SK-N-SH treated with all-trans-retinoic acid at 6 μM for 48 hours (cell line): ENCODE results near the gene VAMP3.

ENCODE experiments used
- ATAC-seq: fragments of 200-7000 bp; cut with Tn5 transposase; 3 replicates; pipeline ENCODE4 v1.9.1; 2020; ENCODE audit warnings: mild to moderate bottlenecking, moderate library complexity
- ARNTL ChIP-seq: fragments of 450-650 bp; formaldehyde crosslinking; IDR thresholded peaks from 2 replicates; pipeline ENCODE4 v1.5.0; 2020; ENCODE audit warnings: low read depth, mild to moderate bottlenecking, moderate library complexity, borderline replicate concordance
- BACH2 ChIP-seq: fragments of 250-450 bp; sonication (Bioruptor Pico); IDR thresholded peaks from 2 replicates; pipeline ENCODE4 v1.9.0; 2021; ENCODE audit warnings: mild to moderate bottlenecking, borderline replicate concordance
- CSDC2 ChIP-seq: fragments of 250-450 bp; sonication (Bioruptor Pico); IDR thresholded peaks from 2 replicates; pipeline ENCODE4 v1.5.0; 2020; ENCODE audit warnings: mild to moderate bottlenecking, moderate library complexity
- CSRNP3 ChIP-seq: fragments of 250-450 bp; sonication (Bioruptor Pico); IDR thresholded peaks from 2 replicates; pipeline ENCODE4 v1.5.1; 2021; ENCODE audit warnings: mild to moderate bottlenecking, moderate library complexity
- ESRRG ChIP-seq: fragments of 250-450 bp; sonication (Bioruptor Pico); IDR thresholded peaks from 2 replicates; pipeline ENCODE4 v1.6.1; 2021; ENCODE audit warnings: mild to moderate bottlenecking
- GLIS3 ChIP-seq: fragments of 250-450 bp; sonication (Bioruptor Pico); IDR thresholded peaks from 2 replicates; pipeline ENCODE4 v1.5.0; 2020; ENCODE audit warnings: mild to moderate bottlenecking, moderate library complexity
- ISL1 ChIP-seq: fragments of 250-450 bp; sonication (Bioruptor Pico); IDR thresholded peaks from 2 replicates; pipeline ENCODE4 v2.1.2; 2022; ENCODE audit warnings: mild to moderate bottlenecking, moderate library complexity
- OSR1 ChIP-seq: fragments of 250-450 bp; sonication (Bioruptor Pico); IDR thresholded peaks from 2 replicates; pipeline ENCODE4 v1.8.0; 2022; ENCODE audit warnings: moderate library complexity, mild to moderate bottlenecking, inconsistent platforms
- PATZ1 ChIP-seq: fragments of 250-450 bp; sonication (Bioruptor Pico); IDR thresholded peaks from 2 replicates; pipeline ENCODE4 v1.8.0; 2020; ENCODE audit warnings: mild to moderate bottlenecking, moderate library complexity, borderline replicate concordance
- POU6F1 ChIP-seq: fragments of 250-450 bp; sonication (Bioruptor Pico); IDR thresholded peaks from 2 replicates; pipeline ENCODE4 v1.8.0; 2021; ENCODE audit warnings: low read depth, mild to moderate bottlenecking, moderate library complexity, borderline replicate concordance
- PPARA ChIP-seq: fragments of 250-450 bp; sonication (Bioruptor Pico); IDR thresholded peaks from 2 replicates; pipeline ENCODE4 v1.5.0; 2020; ENCODE audit warnings: mild to moderate bottlenecking, borderline replicate concordance
- RARB ChIP-seq: fragments of 250-450 bp; sonication (Bioruptor Pico); IDR thresholded peaks from 2 replicates; pipeline ENCODE4 v1.8.0; 2021; ENCODE audit warnings: mild to moderate bottlenecking, moderate library complexity
- SNAI2 ChIP-seq: fragments of 250-450 bp; sonication (Bioruptor Pico); IDR thresholded peaks from 2 replicates; pipeline ENCODE4 v1.5.0; 2020; ENCODE audit warnings: mild to moderate bottlenecking, moderate library complexity
- TCF4 ChIP-seq: fragments of 250-450 bp; sonication (Bioruptor Pico); IDR thresholded peaks from 2 replicates; pipeline ENCODE4 v1.8.0; 2021; ENCODE audit warnings: mild to moderate bottlenecking, moderate library complexity, borderline replicate concordance
- TOX ChIP-seq: fragments of 250-450 bp; sonication (Bioruptor Pico); IDR thresholded peaks from 2 replicates; pipeline ENCODE4 v1.8.0; 2021; ENCODE audit warnings: mild to moderate bottlenecking, moderate library complexity, borderline replicate concordance
- TSHZ2 ChIP-seq: fragments of 250-450 bp; sonication (Bioruptor Pico); IDR thresholded peaks from 2 replicates; pipeline ENCODE4 v1.5.0; 2020; ENCODE audit warnings: mild to moderate bottlenecking, moderate library complexity
- ZC3H10 ChIP-seq: fragments of 250-450 bp; sonication (Bioruptor Pico); IDR thresholded peaks from 2 replicates; pipeline ENCODE4 v1.5.1; 2021; ENCODE audit warnings: mild to moderate bottlenecking, moderate library complexity
- ZFP30 ChIP-seq: fragments of 450-650 bp; formaldehyde crosslinking; IDR thresholded peaks from 2 replicates; pipeline ENCODE4 v1.5.0; 2022; ENCODE audit warnings: mild to moderate bottlenecking, moderate library complexity
- ZNF565 ChIP-seq: fragments of 450-650 bp; formaldehyde crosslinking; conservative IDR thresholded peaks from 2 replicates; pipeline ENCODE4 v1.5.0; 2020; ENCODE audit warnings: low read depth, mild to moderate bottlenecking, moderate library complexity
- ZNF70 ChIP-seq: fragments of 450-650 bp; formaldehyde crosslinking; IDR thresholded peaks from 2 replicates; pipeline ENCODE4 v1.5.0; 2020; ENCODE audit warnings: mild to moderate bottlenecking, moderate library complexity
- ZNF8 ChIP-seq: fragments of 450-650 bp; formaldehyde crosslinking; IDR thresholded peaks from 2 replicates; pipeline ENCODE4 v1.5.0; 2020; ENCODE audit warnings: mild to moderate bottlenecking, moderate library complexity

VAMP3 gene

GRCh38 chr1:7768583-7768982, 2.5 kb upstream of the VAMP3 start:
- ATAC-seq = no peak
- no peak for TF ChIP-seq SNAI2
- no peak for TF ChIP-seq TOX
- no peak for TF ChIP-seq CSDC2 (CRISPR knock-in tag)
- TF ChIP-seq ZNF8 (CRISPR knock-in tag) = no peak
- no peak for TF ChIP-seq CSRNP3 (CRISPR knock-in tag)
- TF ChIP-seq ISL1 (CRISPR knock-in tag) = no peak
- no peak for TF ChIP-seq ARNTL (CRISPR knock-in tag)

- TF ChIP-seq ISL1 (CRISPR knock-in tag) = no peak
- TF ChIP-seq CSRNP3 (CRISPR knock-in tag) = no peak
- no peak for TF ChIP-seq ZC3H10 (CRISPR knock-in tag)
- no peak for ATAC-seq
These were observed 1.3 kb upstream of the VAMP3 start for GRCh38 chr1:7769673-7770412.

- ATAC-seq = no peak; the same call in 2 of the 3 replicates
- TF ChIP-seq PATZ1 = no peak
- no peak for TF ChIP-seq ZFP30 (CRISPR knock-in tag)
- TF ChIP-seq ZC3H10 (CRISPR knock-in tag) = no peak
- TF ChIP-seq PPARA (CRISPR knock-in tag) = no peak
- TF ChIP-seq TOX = no peak
- no peak for TF ChIP-seq ARNTL (CRISPR knock-in tag)
- no peak for TF ChIP-seq TSHZ2 (CRISPR knock-in tag)
- TF ChIP-seq BACH2 (CRISPR knock-in tag) = no peak
- no peak for TF ChIP-seq ZNF70 (CRISPR knock-in tag)
- no peak for TF ChIP-seq ZNF8 (CRISPR knock-in tag)
- TF ChIP-seq ZNF565 (CRISPR knock-in tag) = no peak
- no peak for TF ChIP-seq CSDC2 (CRISPR knock-in tag)
- TF ChIP-seq GLIS3 (CRISPR knock-in tag) = no peak
- TF ChIP-seq CSRNP3 (CRISPR knock-in tag) = no peak
- no peak for TF ChIP-seq SNAI2
- TF ChIP-seq TCF4 (CRISPR knock-in tag) = no peak
- no peak for TF ChIP-seq ESRRG (CRISPR knock-in tag)
These were observed 463 bp upstream of the VAMP3 start for GRCh38 chr1:7770669-7770996.

- TF ChIP-seq ARNTL (CRISPR knock-in tag) = no peak
- no peak for TF ChIP-seq PATZ1
- no peak for TF ChIP-seq ZNF8 (CRISPR knock-in tag)
- TF ChIP-seq POU6F1 (CRISPR knock-in tag) = no peak
- TF ChIP-seq ESRRG (CRISPR knock-in tag) = no peak
- TF ChIP-seq CSDC2 (CRISPR knock-in tag) = no peak
- no peak for TF ChIP-seq GLIS3 (CRISPR knock-in tag)
- no peak for TF ChIP-seq RARB
- no peak for TF ChIP-seq ZC3H10 (CRISPR knock-in tag)
- no peak for TF ChIP-seq ISL1 (CRISPR knock-in tag)
- no peak for TF ChIP-seq OSR1 (CRISPR knock-in tag)
These were observed 765 bp downstream of the VAMP3 start for GRCh38 chr1:7771823-7772299.

More at GRCh38 chr1:7771823-7772299, 765 bp downstream of the VAMP3 start:
- ATAC-seq = no peak
